ENCODE results near the gene ENTPD5. TPM values are rescaled to one million over a fixed set of nuclear protein-coding genes. Genes with fewer than 3 reads are reported as not detected.

The ENTPD5 gene, protein sequence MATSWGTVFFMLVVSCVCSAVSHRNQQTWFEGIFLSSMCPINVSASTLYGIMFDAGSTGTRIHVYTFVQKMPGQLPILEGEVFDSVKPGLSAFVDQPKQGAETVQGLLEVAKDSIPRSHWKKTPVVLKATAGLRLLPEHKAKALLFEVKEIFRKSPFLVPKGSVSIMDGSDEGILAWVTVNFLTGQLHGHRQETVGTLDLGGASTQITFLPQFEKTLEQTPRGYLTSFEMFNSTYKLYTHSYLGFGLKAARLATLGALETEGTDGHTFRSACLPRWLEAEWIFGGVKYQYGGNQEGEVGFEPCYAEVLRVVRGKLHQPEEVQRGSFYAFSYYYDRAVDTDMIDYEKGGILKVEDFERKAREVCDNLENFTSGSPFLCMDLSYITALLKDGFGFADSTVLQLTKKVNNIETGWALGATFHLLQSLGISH
- total RNA-seq (10 to 100 TPM; 15.0 to 16.2 TPM), polyA plus RNA-seq (1 to 10 TPM; 2.8 to 4.4 TPM)

DNA sequence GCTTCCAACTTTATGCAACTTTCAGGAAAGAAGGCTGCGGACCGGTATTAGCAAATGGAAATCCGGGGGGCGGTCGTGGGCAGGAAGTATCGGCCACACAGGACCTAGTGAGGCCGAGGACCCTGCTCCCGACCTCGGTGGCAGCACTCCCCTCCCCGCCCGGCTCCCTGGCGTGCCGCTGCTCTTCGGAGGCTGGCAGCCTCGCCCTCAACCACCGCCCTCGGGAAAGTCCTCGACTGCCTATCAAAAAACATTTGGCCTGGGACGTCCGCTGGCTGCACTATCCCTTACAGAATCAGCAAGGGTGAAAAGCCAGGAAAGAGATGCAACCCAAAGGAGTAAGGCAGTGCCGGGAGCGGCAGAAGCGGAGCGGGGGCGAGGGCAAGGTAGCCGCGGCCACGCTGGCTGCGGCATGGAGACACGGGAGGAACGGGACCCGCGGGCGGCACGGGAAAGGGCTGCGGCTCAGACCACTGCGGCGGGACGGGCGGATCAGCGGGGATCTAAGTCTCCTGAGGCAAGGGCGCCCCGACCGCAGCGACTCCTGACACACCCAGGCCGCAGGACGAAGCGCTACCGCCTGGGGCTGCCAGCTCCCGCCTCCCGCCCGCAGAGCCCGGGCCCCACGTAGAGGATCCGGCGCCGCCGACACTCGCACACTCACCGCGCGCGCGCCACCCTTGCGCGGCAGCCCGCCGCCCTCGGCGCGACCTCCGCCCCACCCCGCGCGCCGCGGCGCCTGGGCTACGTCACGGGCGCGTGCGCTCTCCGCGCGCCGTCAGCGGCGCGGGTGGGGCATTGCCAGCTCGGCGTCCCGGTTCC is at the start of gene ENTPD5, which contains the start of gene BBOF1:
Gene ENTPD5 (minus strand): TSS at position 703 of the 822 bp plus-strand sequence. CDS start 31,186 bp downstream, outside the sequence.
Gene BBOF1 (plus strand): TSS at position 764 of the 822 bp plus-strand sequence. CDS start 130 bp downstream, outside the sequence.
- no peaks in the 10 kb centered on the region for H3K27me3 Mint-ChIP-seq
- intact Hi-C loops (cut with micrococcal nuclease) = loop anchor here (1.0 to 2.0 kb wide), 4 partner anchors 66 to 528 kb away; partner anchors contain the start of genes ALDH6A1, COQ6, FAM161B and LIN52
- no peaks in the 10 kb centered on the region for H3K36me3 ChIP-seq (ENCODE audit: insufficient read depth, low read length)
- peaks cover 12% of the 10 kb centered on the region for H3K4me1 ChIP-seq (ENCODE audit: insufficient read depth, low read length)
- H3K4me3 Mint-ChIP-seq = peak within 1 kb of the TSS; percentile 93 to 98 (median 94)
- no peaks in the 10 kb centered on the region for H3K27me3 ChIP-seq (ENCODE audit: insufficient read depth, low read length)
- POLR2A ChIA-PET (ENCODE audit: partially characterized antibody) = interaction anchor here (0.6 to 1.8 kb wide), 16 partner anchors 26 to 744 kb away, joined by 3 to 9 read pairs (median 4); partner anchors contain the start of genes ACOT2, ACOT6, ALDH6A1 and COQ6
- no peaks in the 10 kb centered on the region for H3K9me3 ChIP-seq (ENCODE audit: control insufficient read depth in 1 of 2, low read length in 2 of 2)
- H3K27ac ChIP-seq (ENCODE audit: low read depth, low read length) = peak within 1 kb of the TSS; percentile 92
- CTCF ChIA-PET (ENCODE audit: partially characterized antibody) = interaction anchor here (1.4 to 1.5 kb wide), 2 partner anchors 10 to 69 kb away, joined by 3 to 4 read pairs; partner anchors contain the start of genes COQ6 and FAM161B
- peak; percentile 88 to 91 (median 91) for DNase-seq
- H3K36me3 Mint-ChIP-seq = peaks cover 3 to 7% of the 10 kb centered on the region in 2 donors
- peaks cover 6 to 22% (median 11%) of the 10 kb centered on the region in 4 donors for H3K4me1 Mint-ChIP-seq
- H3K4me3 ChIP-seq (ENCODE audit: low read length in 2 of 2) = peak within 1 kb of the TSS; percentile 87 to 94
- H3K27ac Mint-ChIP-seq = peak within 1 kb of the TSS; percentile 94 to 99 (median 99)
- no peaks in the 10 kb centered on the region for H3K9me3 Mint-ChIP-seq

DNA sequence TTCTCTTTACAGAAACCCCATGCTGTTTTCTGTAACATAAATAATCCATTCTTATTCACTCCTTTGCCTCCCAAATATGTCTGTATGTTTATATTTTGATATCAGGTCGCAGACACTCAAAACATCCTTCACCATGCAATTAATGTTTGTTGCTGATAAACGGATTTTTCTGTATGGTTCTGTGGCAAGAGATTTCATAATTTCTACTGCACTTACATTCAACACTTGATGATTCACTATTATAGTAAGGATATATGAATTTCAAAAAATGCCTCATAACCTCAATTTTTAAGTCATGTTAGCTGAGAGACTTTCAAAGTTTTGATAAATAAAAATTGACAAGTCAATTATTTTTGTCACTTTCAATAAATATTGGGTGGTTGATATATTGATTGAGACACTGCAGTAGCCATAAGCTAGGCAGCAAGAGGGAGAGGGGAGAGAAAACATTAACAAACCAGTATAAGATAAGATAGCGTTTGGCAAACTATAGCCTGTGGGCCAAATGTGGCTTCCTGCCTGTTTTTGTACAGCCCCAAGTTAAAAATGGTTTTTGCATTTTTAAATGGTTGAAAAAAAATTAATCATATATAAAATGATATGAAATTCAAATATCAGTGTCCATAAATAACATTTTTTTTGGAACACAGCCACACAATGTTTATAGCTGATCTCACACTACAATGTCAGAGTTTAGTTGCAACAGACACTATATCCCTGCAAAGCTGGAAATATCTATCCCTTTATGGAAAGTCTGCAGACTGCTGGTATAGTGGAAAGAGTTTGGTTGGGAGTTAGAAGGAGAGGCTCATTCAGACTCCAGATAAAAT is 46.9 kb upstream of the ENTPD5 start:
- ChIA-PET CTCF (ENCODE audit: partially characterized antibody) (no interaction called here), POLR2A (ENCODE audit: partially characterized antibody) (no interaction called here)
- intact Hi-C loops (cut with micrococcal nuclease) = no loop called here
- Mint-ChIP-seq H3K9me3 (no peaks in the 10 kb centered on the region), H3K4me1 (no peaks in the 10 kb centered on the region), H3K36me3 (peaks cover 41 to 53% of the 10 kb centered on the region in 2 donors), H3K27me3 (no peaks in the 10 kb centered on the region), H3K27ac (peak overlapping the region in 1 of 7 donors; percentile 47), H3K4me3 (no peak overlapping the region)
- H3K36me3 ChIP-seq (ENCODE audit: insufficient read depth, low read length) = peaks cover 18% of the 10 kb centered on the region
- no peak overlapping the region for H3K4me3 ChIP-seq (ENCODE audit: low read length in 2 of 2)
- DNase-seq = no peak
- no peaks in the 10 kb centered on the region for H3K27me3 ChIP-seq (ENCODE audit: insufficient read depth, low read length)
- no peak overlapping the region for H3K27ac ChIP-seq (ENCODE audit: low read depth, low read length)
- H3K9me3 ChIP-seq (ENCODE audit: control insufficient read depth in 1 of 2, low read length in 2 of 2) = no peaks in the 10 kb centered on the region
- no peaks in the 10 kb centered on the region for H3K4me1 ChIP-seq (ENCODE audit: insufficient read depth, low read length)

DNA sequence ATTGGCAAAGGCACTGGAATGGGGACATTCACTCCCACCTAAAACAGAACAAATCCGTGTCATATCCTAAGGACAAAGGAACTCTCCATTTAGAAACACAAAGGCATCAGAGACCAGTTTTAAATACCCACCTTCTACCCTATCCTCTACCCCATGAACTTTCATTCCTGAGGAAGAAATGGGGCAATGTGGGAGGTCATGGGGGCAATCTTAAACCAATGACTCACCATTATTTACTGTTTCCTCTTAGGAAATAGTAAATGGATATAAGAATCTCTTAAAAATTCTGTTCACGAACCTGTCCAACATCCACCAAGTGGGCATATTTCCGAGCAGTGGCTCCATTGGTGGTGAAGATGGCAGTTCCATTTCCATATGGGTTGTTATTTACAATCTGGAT is 45.8 kb upstream of the ENTPD5 start:
- intact Hi-C loops (cut with micrococcal nuclease) = no loop called here
- no peaks in the 10 kb centered on the region for H3K9me3 ChIP-seq (ENCODE audit: control insufficient read depth in 1 of 2, low read length in 2 of 2)
- no peaks in the 10 kb centered on the region for H3K4me1 ChIP-seq (ENCODE audit: insufficient read depth, low read length)
- Mint-ChIP-seq H3K4me1 (no peaks in the 10 kb centered on the region), H3K9me3 (no peaks in the 10 kb centered on the region), H3K27ac (no peak overlapping the region), H3K36me3 (peaks cover 48 to 54% of the 10 kb centered on the region in 2 donors), H3K4me3 (no peak overlapping the region), H3K27me3 (no peaks in the 10 kb centered on the region)
- no peaks in the 10 kb centered on the region for H3K27me3 ChIP-seq (ENCODE audit: insufficient read depth, low read length)
- no peak for DNase-seq
- CTCF ChIA-PET (ENCODE audit: partially characterized antibody) = no interaction called here
- no peak overlapping the region for H3K4me3 ChIP-seq (ENCODE audit: low read length in 2 of 2)
- POLR2A ChIA-PET (ENCODE audit: partially characterized antibody) = no interaction called here
- no peak overlapping the region for H3K27ac ChIP-seq (ENCODE audit: low read depth, low read length)
- H3K36me3 ChIP-seq (ENCODE audit: insufficient read depth, low read length) = peaks cover 23% of the 10 kb centered on the region

DNA sequence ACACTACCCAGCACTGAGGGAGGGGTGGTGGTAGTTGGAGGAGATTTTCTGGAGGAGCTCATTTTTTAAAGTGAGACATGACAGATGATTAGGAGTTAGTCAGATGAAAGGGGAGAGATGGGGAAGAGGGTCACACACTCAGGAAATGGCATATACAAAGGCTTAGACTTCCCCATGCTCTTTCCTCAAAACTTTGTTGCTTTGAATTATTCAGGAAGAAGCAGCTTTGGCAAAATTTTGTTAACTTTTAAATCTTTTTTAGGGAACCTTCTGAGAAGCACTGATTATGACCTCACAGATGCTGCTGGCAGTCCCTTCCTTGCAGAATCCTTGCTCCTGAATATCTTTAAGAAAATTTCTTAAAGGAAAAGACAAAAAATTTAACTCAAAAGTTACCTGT is 45.3 kb upstream of the ENTPD5 start:
- H3K27me3 ChIP-seq (ENCODE audit: insufficient read depth, low read length) = no peaks in the 10 kb centered on the region
- H3K27ac Mint-ChIP-seq = peak overlapping the region in 1 of 7 donors; percentile 47
- no peaks in the 10 kb centered on the region for H3K9me3 ChIP-seq (ENCODE audit: control insufficient read depth in 1 of 2, low read length in 2 of 2)
- H3K4me3 ChIP-seq (ENCODE audit: low read length in 2 of 2) = no peak overlapping the region
- no peak overlapping the region for H3K27ac ChIP-seq (ENCODE audit: low read depth, low read length)
- no peaks in the 10 kb centered on the region for H3K9me3 Mint-ChIP-seq
- no peaks in the 10 kb centered on the region for H3K27me3 Mint-ChIP-seq
- ChIA-PET POLR2A (ENCODE audit: partially characterized antibody) (no interaction called here), CTCF (ENCODE audit: partially characterized antibody) (no interaction called here)
- peaks cover 23% of the 10 kb centered on the region for H3K36me3 ChIP-seq (ENCODE audit: insufficient read depth, low read length)
- intact Hi-C loops (cut with micrococcal nuclease) = no loop called here
- no peaks in the 10 kb centered on the region for H3K4me1 Mint-ChIP-seq
- no peaks in the 10 kb centered on the region for H3K4me1 ChIP-seq (ENCODE audit: insufficient read depth, low read length)
- peaks cover 51 to 57% of the 10 kb centered on the region in 2 donors for H3K36me3 Mint-ChIP-seq
- H3K4me3 Mint-ChIP-seq = no peak overlapping the region
- DNase-seq = no peak

DNA sequence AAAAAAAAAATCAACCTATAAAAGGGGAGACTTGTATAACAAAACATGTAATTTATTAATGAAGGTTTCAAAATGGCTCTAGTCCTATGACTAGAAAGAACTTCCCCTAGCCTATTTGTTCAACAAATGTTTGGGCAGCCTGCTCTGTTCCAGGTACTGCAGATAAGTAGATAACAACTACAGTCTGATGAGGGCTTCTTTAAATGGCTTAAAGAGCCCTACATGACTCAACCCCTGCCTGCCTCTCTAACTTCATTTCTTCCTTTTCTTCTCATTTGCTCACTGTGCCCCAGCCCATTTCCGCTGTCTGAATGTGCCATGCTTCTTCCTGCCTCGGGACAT is 43.7 kb upstream of the ENTPD5 start:
- CTCF ChIA-PET (ENCODE audit: partially characterized antibody) = no interaction called here

DNA sequence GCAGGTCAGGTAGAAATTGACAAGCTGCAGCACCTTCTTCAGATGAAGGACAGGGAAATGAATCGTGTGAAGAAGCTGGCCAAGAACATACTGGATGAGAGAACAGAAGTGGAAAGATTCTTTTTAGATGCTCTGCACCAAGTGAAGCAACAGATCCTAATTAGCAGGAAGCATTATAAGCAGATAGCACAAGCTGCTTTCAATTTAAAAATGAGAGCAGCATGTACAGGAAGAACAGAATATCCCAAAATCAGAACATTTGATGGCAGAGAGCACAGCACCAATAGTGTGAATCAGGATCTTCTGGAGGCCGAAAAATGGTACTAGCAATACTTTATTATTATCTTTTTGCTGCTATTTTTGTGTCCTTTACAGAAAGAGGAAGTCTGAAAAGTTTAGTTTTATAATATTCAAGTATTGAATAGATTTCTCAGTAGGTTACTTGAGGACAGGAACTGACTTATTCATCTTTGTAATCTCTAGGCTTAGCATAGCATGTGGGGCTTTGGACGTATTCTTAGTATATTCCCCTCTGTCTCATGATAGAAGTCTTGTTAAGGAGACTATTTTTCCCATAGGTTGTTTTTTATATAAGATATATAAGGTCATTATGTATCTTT is 30.9 kb upstream of the ENTPD5 start:
- Histone ChIP-seq H3K36me3 (ENCODE audit: insufficient read depth, low read length) (no peaks in the 10 kb centered on the region), H3K27me3 (ENCODE audit: insufficient read depth, low read length) (no peaks in the 10 kb centered on the region), H3K4me3 (ENCODE audit: low read length in 2 of 2) (no peak overlapping the region), H3K4me1 (ENCODE audit: insufficient read depth, low read length) (no peaks in the 10 kb centered on the region), H3K9me3 (ENCODE audit: control insufficient read depth in 1 of 2, low read length in 2 of 2) (no peaks in the 10 kb centered on the region), H3K27ac (ENCODE audit: low read depth, low read length) (no peak overlapping the region)
- ChIA-PET CTCF (ENCODE audit: partially characterized antibody) (no interaction called here), POLR2A (ENCODE audit: partially characterized antibody) (no interaction called here)
- intact Hi-C loops (cut with micrococcal nuclease) = no loop called here
- Mint-ChIP-seq H3K9me3 (no peaks in the 10 kb centered on the region), H3K27ac (peak overlapping the region in 1 of 7 donors; percentile 36), H3K36me3 (peaks cover 0 to 2% of the 10 kb centered on the region in 2 donors), H3K27me3 (no peaks in the 10 kb centered on the region), H3K4me3 (no peak overlapping the region), H3K4me1 (no peaks in the 10 kb centered on the region)
- no peak for DNase-seq

More for the DNA sequence above, 43.7 kb upstream of the ENTPD5 start:
- no peaks in the 10 kb centered on the region for H3K27me3 ChIP-seq (ENCODE audit: insufficient read depth, low read length)
- Mint-ChIP-seq H3K4me3 (no peak overlapping the region), H3K27ac (peak overlapping the region in 1 of 7 donors; percentile 48), H3K4me1 (no peaks in the 10 kb centered on the region), H3K27me3 (no peaks in the 10 kb centered on the region), H3K36me3 (peaks cover 52 to 53% of the 10 kb centered on the region in 2 donors), H3K9me3 (no peaks in the 10 kb centered on the region)
- no peak for DNase-seq
- POLR2A ChIA-PET (ENCODE audit: partially characterized antibody) = no interaction called here
- no peak overlapping the region for H3K27ac ChIP-seq (ENCODE audit: low read depth, low read length)
- peaks cover 23% of the 10 kb centered on the region for H3K36me3 ChIP-seq (ENCODE audit: insufficient read depth, low read length)
- no peak overlapping the region for H3K4me3 ChIP-seq (ENCODE audit: low read length in 2 of 2)
- H3K9me3 ChIP-seq (ENCODE audit: control insufficient read depth in 1 of 2, low read length in 2 of 2) = no peaks in the 10 kb centered on the region
- H3K4me1 ChIP-seq (ENCODE audit: insufficient read depth, low read length) = no peaks in the 10 kb centered on the region
- intact Hi-C loops (cut with micrococcal nuclease) = no loop called here

Measured in CD4-positive, alpha-beta memory T cell (primary cell).